ENCODE results near the gene DENND5B. TPM values are rescaled to one million over a fixed set of nuclear protein-coding genes. Genes with fewer than 3 reads are reported as not detected.
A peak's percentile ranks its signal among the peaks of the same experiment; 100 is the strongest.

DENND5B gene
- total RNA-seq, 1 experiment from 2014 or later, result 13.8 TPM

GRCh38 chr12:31521964-31522363 is 69.0 kb downstream of the DENND5B start (continued):
- TF ChIP-seq ATF3 (CRISPR knock-in tag; conservative IDR thresholded peaks at IDR 0.05) (no peak), ATF6 (CRISPR knock-in tag; IDR thresholded peaks at IDR 0.05) (no peak)
- TF ChIP-seq, protein P1, sequence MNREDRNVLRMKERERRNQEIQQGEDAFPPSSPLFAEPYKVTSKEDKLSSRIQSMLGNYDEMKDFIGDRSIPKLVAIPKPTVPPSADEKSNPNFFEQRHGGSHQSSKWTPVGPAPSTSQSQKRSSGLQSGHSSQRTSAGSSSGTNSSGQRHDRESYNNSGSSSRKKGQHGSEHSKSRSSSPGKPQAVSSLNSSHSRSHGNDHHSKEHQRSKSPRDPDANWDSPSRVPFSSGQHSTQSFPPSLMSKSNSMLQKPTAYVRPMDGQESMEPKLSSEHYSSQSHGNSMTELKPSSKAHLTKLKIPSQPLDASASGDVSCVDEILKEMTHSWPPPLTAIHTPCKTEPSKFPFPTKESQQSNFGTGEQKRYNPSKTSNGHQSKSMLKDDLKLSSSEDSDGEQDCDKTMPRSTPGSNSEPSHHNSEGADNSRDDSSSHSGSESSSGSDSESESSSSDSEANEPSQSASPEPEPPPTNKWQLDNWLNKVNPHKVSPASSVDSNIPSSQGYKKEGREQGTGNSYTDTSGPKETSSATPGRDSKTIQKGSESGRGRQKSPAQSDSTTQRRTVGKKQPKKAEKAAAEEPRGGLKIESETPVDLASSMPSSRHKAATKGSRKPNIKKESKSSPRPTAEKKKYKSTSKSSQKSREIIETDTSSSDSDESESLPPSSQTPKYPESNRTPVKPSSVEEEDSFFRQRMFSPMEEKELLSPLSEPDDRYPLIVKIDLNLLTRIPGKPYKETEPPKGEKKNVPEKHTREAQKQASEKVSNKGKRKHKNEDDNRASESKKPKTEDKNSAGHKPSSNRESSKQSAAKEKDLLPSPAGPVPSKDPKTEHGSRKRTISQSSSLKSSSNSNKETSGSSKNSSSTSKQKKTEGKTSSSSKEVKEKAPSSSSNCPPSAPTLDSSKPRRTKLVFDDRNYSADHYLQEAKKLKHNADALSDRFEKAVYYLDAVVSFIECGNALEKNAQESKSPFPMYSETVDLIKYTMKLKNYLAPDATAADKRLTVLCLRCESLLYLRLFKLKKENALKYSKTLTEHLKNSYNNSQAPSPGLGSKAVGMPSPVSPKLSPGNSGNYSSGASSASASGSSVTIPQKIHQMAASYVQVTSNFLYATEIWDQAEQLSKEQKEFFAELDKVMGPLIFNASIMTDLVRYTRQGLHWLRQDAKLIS (CRISPR knock-in tag; IDR thresholded peaks at IDR 0.05; ENCODE audit: borderline replicate concordance), result no peak

GRCh38 chr12:31519511-31519910 is 71.4 kb downstream of the DENND5B start:
- ATAC-seq (no peak), DNase-seq (ENCODE audit: low spot score) (no peak)
- Mint-ChIP-seq H3K36me3 (no peaks in the 10 kb centered on the region), H3K9me3 (no peaks in the 10 kb centered on the region), H3K27me3 (ENCODE audit: low read depth) (no peaks in the 10 kb centered on the region), H3K4me1 (peaks cover 70% of the 10 kb centered on the region), H3K4me3 (peak overlapping the region; percentile 46; the same call in 1 of the 2 replicates), H3K27ac (peak overlapping the region; percentile 96)
- POLR2A ChIA-PET, result no interaction called here
- no peak for TF ChIP-seq KAT7 (CRISPR knock-in tag; IDR thresholded peaks at IDR 0.05; ENCODE audit: borderline replicate concordance)
- TF ChIP-seq, protein P2, sequence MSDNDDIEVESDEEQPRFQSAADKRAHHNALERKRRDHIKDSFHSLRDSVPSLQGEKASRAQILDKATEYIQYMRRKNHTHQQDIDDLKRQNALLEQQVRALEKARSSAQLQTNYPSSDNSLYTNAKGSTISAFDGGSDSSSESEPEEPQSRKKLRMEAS (CRISPR knock-in tag; IDR thresholded peaks at IDR 0.05), result no peak
- CTCF ChIA-PET, result interaction anchor here (1.2 kb wide), 1 partner anchor 13 kb away, joined by 3 read pairs; no protein-coding TSS in a partner anchor

DNA sequence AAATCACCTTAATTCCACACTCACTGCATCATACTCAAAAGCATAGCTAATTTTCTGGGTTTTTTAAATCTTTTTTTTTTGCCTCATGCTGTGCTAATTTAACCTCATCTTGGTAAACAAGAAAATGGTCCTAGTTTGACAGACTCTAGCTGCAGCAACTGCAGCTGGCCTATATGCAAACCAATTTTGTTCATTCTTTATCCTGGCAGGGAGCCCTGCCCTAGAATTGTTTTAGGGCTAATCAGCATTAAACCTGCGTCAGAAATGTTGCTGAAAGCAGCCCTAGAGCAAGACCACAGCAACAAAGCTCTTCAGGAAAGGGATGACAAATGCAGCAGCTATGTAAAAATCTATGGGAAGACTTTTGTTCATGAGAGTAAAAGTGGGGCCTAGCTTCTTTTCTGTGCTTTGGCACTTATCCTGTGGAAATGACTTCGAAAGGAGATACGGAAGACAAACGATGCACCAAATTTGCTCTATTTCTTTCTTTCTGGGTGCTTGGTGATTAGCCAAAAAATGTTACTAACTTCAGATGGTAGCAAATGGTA is 72.2 kb downstream of the DENND5B start:
- no peaks in the 10 kb centered on the region for H3K36me3 Mint-ChIP-seq
- ChIA-PET CTCF (interaction anchor here (1.0 to 1.9 kb wide), 5 partner anchors 8 to 247 kb away, joined by 3 to 7 read pairs (median 4); partner anchors contain the start of gene DENND5B), POLR2A (interaction anchor here (0.6 to 1.3 kb wide), 5 partner anchors 11 to 148 kb away, joined by 3 to 4 read pairs (median 3); no protein-coding TSS in a partner anchor)
- TF ChIP-seq, protein P3, sequence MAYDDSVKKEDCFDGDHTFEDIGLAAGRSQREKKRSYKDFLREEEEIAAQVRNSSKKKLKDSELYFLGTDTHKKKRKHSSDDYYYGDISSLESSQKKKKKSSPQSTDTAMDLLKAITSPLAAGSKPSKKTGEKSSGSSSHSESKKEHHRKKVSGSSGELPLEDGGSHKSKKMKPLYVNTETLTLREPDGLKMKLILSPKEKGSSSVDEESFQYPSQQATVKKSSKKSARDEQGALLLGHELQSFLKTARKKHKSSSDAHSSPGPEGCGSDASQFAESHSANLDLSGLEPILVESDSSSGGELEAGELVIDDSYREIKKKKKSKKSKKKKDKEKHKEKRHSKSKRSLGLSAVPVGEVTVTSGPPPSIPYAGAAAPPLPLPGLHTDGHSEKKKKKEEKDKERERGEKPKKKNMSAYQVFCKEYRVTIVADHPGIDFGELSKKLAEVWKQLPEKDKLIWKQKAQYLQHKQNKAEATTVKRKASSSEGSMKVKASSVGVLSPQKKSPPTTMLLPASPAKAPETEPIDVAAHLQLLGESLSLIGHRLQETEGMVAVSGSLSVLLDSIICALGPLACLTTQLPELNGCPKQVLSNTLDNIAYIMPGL (CRISPR knock-in tag; IDR thresholded peaks at IDR 0.05), result no peak
- TF ChIP-seq CREM (CRISPR knock-in tag; IDR thresholded peaks at IDR 0.05) (no peak), IRF2 (CRISPR knock-in tag; IDR thresholded peaks at IDR 0.05; ENCODE audit: borderline replicate concordance, low read depth) (no peak), SMAD3 (CRISPR knock-in tag; IDR thresholded peaks at IDR 0.05; ENCODE audit: borderline replicate concordance) (no peak)
- TF ChIP-seq, protein P4, sequence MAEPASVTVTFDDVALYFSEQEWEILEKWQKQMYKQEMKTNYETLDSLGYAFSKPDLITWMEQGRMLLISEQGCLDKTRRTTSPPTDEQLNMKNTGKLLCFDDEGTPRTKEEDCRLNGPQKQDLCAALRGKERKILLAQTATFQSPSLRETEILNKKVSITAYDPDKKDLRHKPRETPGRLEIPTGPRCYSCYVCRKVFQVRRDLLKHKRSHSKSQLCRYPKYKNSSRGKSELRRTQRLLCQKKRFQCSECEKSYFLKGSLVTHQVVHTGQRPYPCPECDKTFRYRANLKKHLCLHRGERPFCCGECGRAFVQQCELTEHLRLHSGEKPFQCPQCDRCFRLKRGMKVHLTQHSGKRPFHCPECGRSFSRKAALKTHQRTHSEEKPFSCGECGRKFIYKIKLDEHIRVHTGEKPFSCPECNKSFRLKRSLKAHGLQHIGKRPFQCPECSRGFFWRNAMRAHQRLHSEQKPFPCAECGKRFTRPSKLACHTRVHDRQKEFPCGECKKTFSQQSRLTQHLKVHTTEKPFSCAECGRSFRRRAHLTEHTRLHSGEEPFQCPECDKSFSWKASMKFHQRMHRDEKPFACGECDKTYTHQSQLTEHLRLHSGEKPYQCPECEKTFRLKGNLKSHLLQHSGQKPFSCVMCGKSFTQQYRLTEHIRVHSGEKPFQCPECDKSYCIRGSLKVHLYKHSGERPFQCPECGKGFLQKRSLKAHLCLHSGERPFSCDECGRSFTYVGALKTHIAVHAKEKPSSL (CRISPR knock-in tag; conservative IDR thresholded peaks at IDR 0.05), result no peak
- TF ChIP-seq, protein P1 (CRISPR knock-in tag; IDR thresholded peaks at IDR 0.05; ENCODE audit: borderline replicate concordance), result no peak
- no peaks in the 10 kb centered on the region for H3K27me3 Mint-ChIP-seq (ENCODE audit: low read depth)
- peak overlapping the region; percentile 46 for H3K4me3 Mint-ChIP-seq
- DNase-seq (ENCODE audit: low spot score), result peak; percentile 31
- H3K4me1 Mint-ChIP-seq, result peaks cover 65% of the 10 kb centered on the region
- H3K9me3 Mint-ChIP-seq, result no peaks in the 10 kb centered on the region
- peak overlapping the region; percentile 96 for H3K27ac Mint-ChIP-seq
- peak; percentile 76 for ATAC-seq
